ENCODE data around the gene UVRAG. TPM values are rescaled to one million over a fixed set of nuclear protein-coding genes. Genes with fewer than 3 reads are reported as not detected.

UVRAG gene
- total and polyA plus RNA-seq, 2 donors from 2014 or later = 7.2 to 27.9 TPM

- peaks cover 0 to 6% (median 4%) of the 10 kb centered on the region in 3 donors for H3K4me1 ChIP-seq (ENCODE audit: control insufficient read depth in 2 of 3, insufficient read depth in 2 of 3, low read depth in 1 of 3, low read length in 3 of 3)
- H3K9me3 ChIP-seq (ENCODE audit: control insufficient read depth in 2 of 3, insufficient read depth in 1 of 3, low read length in 3 of 3) = no peaks in the 10 kb centered on the region
- H3K27ac ChIP-seq (ENCODE audit: low read depth in 2 of 2, low read length in 2 of 2) = no peak overlapping the region
- H3K4me3 ChIP-seq (ENCODE audit: low read length in 3 of 3) = no peak overlapping the region
- TF ChIP-seq, protein P1, sequence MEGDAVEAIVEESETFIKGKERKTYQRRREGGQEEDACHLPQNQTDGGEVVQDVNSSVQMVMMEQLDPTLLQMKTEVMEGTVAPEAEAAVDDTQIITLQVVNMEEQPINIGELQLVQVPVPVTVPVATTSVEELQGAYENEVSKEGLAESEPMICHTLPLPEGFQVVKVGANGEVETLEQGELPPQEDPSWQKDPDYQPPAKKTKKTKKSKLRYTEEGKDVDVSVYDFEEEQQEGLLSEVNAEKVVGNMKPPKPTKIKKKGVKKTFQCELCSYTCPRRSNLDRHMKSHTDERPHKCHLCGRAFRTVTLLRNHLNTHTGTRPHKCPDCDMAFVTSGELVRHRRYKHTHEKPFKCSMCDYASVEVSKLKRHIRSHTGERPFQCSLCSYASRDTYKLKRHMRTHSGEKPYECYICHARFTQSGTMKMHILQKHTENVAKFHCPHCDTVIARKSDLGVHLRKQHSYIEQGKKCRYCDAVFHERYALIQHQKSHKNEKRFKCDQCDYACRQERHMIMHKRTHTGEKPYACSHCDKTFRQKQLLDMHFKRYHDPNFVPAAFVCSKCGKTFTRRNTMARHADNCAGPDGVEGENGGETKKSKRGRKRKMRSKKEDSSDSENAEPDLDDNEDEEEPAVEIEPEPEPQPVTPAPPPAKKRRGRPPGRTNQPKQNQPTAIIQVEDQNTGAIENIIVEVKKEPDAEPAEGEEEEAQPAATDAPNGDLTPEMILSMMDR (IDR thresholded peaks at IDR 0.05; ENCODE audit: borderline replicate concordance, extremely low read depth, insufficient read depth) = no peak
- DNase-seq (peak in 1 of 5 donors; percentile 45), FAIRE-seq (no peak)
- no peaks in the 10 kb centered on the region for H3K36me3 ChIP-seq (ENCODE audit: control insufficient read depth in 2 of 3, insufficient read depth in 3 of 3, low read length in 3 of 3)
- intact Hi-C loops (cut with DNase I) = no loop called here
- H3K27me3 ChIP-seq (ENCODE audit: control insufficient read depth, insufficient read depth, low read length) = no peaks in the 10 kb centered on the region
- no peak overlapping the region for H3K9ac ChIP-seq (ENCODE audit: low read length in 3 of 3)
Measured at GRCh38 chr11:75869661-75870455, 54.8 kb downstream of the UVRAG start.

- intact Hi-C loops (cut with DNase I) = no loop called here
- H3K4me3 ChIP-seq (ENCODE audit: low read length in 3 of 3) = no peak overlapping the region
- no peak overlapping the region for H3K9ac ChIP-seq (ENCODE audit: low read length in 3 of 3)
- no peaks in the 10 kb centered on the region for H3K27me3 ChIP-seq (ENCODE audit: control insufficient read depth, insufficient read depth, low read length)
- peaks cover 0 to 6% (median 4%) of the 10 kb centered on the region in 3 donors for H3K4me1 ChIP-seq (ENCODE audit: control insufficient read depth in 2 of 3, insufficient read depth in 2 of 3, low read depth in 1 of 3, low read length in 3 of 3)
- no peak overlapping the region for H3K27ac ChIP-seq (ENCODE audit: low read depth in 2 of 2, low read length in 2 of 2)
- DNase-seq (no peak), FAIRE-seq (no peak)
- no peaks in the 10 kb centered on the region for H3K36me3 ChIP-seq (ENCODE audit: control insufficient read depth in 2 of 3, insufficient read depth in 3 of 3, low read length in 3 of 3)
- H3K9me3 ChIP-seq (ENCODE audit: control insufficient read depth in 2 of 3, insufficient read depth in 1 of 3, low read length in 3 of 3) = no peaks in the 10 kb centered on the region
- TF ChIP-seq, protein P1 (IDR thresholded peaks at IDR 0.05; ENCODE audit: borderline replicate concordance, extremely low read depth, insufficient read depth) = no peak
Measured at GRCh38 chr11:75872887-75873416, 57.9 kb downstream of the UVRAG start.

GRCh38 chr11:75873417-75874221, 58.6 kb downstream of the UVRAG start:
- no peak for FAIRE-seq
- Histone ChIP-seq H3K27me3 (ENCODE audit: control insufficient read depth, insufficient read depth, low read length) (no peaks in the 10 kb centered on the region), H3K27ac (ENCODE audit: low read depth in 2 of 2, low read length in 2 of 2) (no peak overlapping the region), H3K4me1 (ENCODE audit: control insufficient read depth in 2 of 3, insufficient read depth in 2 of 3, low read depth in 1 of 3, low read length in 3 of 3) (peaks cover 0 to 4% (median 2%) of the 10 kb centered on the region in 3 donors), H3K4me3 (ENCODE audit: low read length in 3 of 3) (no peak overlapping the region), H3K9me3 (ENCODE audit: control insufficient read depth in 2 of 3, insufficient read depth in 1 of 3, low read length in 3 of 3) (no peaks in the 10 kb centered on the region), H3K36me3 (ENCODE audit: control insufficient read depth in 2 of 3, insufficient read depth in 3 of 3, low read length in 3 of 3) (no peaks in the 10 kb centered on the region), H3K9ac (ENCODE audit: low read length in 3 of 3) (no peak overlapping the region)
- intact Hi-C loops (cut with DNase I) = no loop called here
- TF ChIP-seq, protein P1 (IDR thresholded peaks at IDR 0.05; ENCODE audit: borderline replicate concordance, extremely low read depth, insufficient read depth) = no peak
- peak in 2 of 5 donors; percentile 15 to 33 for DNase-seq

Data from kidney (tissue), 14 donors.